Measurements from ENCODE around the gene NR1D1.

The NR1D1 gene

DNA sequence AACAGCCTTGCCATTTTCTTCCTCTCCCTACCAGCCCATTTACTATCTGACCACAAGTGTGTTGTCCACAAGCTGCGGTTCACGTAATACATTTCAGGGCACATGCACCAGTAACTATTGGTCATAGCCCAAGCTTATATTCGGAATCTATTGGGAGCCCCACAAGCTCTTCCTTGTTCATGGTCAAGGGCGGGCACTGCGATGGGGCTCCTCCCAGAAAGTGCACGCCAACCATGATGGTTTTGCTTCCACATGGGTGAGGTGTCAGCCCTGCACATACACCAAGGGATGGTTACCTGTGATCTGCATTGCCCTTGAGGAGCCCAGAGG, 25.6 kb downstream of the NR1D1 start:
- DNase-seq, result no peak

DNA sequence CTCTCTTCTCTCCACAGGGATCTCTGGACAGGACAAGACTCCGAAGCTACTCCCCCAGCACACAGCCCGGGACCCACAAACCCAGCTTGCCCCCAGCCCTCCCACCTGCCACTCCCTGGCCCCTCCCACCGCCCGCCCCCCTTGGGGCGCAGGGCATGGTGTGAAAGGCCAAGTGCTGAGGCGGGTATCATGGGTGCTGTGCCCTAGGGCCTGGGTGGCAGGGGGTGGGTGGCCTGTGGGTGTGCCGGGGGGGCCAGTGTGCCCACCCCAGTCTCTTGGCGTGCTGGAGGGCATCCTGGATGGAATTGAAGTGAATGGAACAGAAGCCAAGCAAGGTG, 26.2 kb downstream of the NR1D1 start:
- no peak for DNase-seq

DNA sequence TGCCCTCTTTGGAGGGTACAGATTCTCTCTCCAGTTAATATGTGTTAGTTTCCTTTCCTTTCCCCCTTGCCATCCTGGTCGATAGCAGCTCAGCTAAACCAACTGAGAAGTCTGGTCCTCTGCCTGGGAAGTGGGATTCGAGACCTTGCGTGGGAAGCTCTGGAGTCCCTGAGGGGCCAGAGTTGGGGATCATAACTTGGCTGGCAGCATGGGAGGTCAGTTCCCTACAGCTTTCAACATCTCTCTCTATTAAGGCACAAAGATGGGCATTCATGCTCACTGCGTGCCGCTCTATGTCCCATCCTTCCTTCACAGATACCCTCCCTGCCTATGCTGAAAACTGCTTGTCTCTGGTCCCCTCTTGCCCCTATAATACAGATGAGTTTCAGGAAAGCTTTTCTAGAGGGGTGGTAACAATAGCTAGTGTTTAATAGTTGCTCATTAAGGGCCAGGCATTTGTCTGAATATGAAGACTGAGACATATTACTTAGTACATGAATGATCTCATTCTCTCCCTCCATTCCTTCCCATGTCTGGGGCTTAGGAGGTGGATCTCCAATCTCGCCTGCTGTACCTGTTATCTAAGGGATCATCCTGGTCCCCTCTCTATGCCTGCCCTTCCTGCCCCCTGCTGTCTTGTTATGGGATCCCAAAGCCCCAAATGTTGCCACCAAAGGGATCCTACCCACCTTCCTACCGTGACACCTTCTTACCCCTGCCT, 26.8 kb downstream of the NR1D1 start:
- no peak for DNase-seq

DNA sequence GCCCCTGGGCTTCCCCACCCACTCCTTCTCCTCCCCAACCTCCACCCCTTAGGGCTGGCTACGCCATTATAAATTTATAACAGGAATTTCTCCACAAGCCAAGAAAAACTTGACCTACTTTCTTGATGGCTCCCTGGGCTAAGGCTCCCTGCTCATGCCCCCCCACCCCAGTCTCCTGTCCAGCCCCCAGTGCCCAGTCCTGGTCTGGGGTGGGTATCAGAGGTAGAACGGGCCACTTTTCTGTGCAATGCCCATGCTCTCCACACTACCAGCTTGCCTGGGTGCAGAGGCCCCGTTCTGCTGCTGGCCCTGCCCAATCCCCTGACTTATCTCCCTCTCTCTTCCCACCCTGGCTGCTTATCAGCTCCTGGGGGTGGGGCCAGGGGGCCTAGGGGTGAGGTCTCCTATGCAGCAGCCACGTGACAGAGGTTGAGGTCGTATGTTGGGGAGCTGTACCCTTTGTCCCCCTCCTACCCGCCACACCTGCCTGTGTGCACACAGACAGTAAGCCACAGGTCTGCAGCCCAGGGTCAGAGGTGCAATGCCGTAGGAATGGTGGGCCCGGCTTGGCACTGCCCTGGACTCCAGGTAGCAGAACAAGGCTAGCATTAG, 27.5 kb downstream of the NR1D1 start:
- DNase-seq, result peak in 1 of 2 experiments; percentile 5

DNA sequence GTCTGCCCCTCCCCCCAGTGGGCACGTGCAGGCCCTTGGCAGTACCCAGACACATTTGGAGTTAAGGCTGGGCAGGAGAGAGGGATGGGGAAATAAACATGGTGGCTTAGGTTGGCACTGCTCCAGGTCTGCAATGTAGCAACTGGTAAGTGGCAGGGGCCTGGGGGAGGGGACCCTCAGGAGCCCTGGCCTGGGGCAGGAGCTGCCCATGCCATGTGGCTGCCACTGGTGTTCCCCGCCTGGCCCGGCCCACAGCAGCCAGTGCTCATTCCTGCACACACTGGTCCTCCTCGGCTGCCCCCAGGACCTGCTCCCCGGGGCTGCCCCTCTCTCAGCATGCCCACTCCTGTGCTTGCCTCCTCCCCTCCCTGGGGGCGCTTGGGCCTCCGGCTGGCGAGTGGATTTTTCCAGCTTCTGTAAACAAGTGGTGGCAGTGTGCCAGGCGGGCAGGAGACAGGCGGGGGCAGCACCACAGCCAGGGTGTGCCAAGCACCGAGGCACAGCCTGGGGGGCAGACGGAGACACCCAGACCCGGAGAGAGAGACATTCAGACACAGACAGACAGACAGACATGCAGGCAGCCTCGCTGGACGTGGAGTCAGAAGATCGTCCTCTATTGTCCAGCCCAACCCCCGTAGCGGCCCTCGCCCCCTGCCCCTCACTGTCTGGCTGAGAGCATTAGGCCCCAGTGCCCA, 28.2 kb downstream of the NR1D1 start:
- peak; percentile 40 to 55 for DNase-seq

DNA sequence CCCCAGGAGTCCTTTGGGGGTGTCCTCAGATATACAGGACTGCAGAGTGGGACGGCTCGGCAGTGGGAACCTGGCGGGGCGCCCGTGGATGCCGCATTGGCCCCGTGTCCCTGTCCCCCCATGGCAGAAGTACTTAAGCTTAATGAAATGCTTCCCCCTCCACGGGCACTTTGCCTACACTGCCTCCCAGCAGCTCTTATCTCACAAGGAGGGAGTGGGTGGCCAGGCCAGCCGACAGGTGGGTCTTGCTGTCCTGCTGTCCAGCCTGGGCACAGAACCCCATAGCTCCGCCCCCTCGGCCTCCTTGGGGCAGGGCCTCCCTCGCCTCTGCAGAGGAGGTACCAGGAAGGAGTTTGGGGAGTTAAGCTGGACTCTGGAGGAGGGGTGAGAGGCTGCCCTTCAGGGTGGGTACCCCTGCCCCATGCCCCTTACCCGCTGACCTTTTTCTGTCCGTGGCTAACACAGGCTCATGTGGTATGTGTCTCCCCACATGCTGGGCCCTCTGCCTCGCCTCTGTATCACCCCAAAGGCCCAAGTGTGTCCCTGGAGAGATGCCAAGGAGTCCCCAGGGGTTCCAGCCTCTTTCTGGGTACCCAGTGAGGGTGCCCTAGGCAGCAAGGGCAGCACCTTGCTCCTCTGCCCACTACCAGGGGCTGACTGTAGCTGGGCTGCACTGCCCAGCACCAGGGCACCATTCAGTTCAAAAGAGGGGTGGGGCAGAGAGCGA, 28.9 kb downstream of the NR1D1 start:
- DNase-seq, result peak in 1 of 2 experiments; percentile 16

DNA sequence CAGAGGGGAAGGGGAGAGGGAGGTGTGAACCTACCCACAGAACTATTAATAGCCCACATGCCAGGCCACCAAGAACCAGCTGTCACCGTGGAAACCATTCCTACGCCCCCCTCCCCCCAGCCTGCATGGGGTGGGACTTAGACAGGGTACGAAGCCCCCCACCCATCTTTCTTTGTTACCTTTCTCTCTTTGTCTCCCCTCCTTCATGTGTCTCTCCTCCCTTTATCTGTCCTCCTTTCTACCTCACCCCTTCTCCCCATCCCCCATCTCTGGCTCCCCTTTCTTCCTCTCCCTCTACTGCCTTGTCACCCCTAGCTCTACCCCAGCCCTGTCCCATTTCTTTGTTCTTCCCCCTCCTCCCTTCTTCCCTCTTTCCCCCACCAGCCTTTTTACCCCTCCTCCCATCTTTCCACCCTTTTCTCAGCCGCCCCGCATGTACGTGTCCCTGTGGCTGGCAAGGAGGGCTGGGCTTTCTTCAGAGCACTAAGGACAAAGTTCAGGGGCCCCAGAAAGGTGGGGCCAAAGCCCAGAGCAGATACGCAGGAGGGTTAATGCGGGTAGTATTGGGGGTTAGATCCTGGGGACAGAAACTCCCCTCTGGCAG, 29.6 kb downstream of the NR1D1 start:
- DNase-seq, result no peak

DNA sequence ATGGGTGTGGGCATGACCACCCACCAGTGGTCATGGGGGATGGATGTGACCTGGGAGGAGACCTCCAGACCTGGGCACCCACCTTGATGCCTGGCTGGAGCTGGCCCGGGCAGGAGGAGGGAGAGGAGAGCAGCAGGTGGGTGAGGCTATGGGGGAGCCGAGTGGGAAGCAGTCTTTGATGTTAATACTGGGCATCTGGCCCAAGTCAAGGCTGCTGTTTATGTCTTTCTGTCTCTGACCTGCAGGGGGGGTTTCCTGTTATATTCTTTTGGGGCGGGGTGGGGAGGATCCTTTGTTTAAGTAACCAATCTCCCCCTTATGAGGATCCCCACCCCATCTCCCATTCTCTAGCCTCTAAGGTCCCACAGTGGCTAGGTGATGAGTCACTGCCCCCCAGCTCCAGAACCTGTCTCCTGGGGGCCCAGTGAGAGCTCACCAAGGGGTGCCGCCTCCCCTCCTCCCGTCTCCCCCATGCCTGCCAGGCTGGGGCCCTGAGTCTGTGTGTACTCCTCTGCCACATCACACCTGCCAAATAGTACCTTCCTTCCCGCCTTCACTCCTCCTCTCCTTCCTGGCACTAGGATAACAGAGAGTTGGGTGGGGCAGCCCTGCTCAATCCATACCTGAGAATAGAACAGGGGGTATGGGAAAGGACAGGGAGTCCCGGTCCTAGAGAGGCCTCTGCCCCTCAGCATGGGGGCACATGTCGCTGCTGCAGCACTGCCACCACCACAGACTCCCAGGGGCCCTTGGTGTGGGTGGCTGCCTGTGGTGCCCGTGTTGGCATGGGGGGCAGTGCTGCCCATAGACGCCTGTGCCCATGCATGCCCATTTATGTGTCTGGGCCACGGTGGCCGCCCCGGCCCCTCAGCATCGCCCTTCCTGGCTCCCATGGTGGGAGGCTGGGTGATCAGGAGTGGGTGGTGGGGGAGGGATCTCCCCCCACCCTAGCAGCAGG, 30.4 kb downstream of the NR1D1 start:
- DNase-seq, result peak in 1 of 2 experiments; percentile 50

DNA sequence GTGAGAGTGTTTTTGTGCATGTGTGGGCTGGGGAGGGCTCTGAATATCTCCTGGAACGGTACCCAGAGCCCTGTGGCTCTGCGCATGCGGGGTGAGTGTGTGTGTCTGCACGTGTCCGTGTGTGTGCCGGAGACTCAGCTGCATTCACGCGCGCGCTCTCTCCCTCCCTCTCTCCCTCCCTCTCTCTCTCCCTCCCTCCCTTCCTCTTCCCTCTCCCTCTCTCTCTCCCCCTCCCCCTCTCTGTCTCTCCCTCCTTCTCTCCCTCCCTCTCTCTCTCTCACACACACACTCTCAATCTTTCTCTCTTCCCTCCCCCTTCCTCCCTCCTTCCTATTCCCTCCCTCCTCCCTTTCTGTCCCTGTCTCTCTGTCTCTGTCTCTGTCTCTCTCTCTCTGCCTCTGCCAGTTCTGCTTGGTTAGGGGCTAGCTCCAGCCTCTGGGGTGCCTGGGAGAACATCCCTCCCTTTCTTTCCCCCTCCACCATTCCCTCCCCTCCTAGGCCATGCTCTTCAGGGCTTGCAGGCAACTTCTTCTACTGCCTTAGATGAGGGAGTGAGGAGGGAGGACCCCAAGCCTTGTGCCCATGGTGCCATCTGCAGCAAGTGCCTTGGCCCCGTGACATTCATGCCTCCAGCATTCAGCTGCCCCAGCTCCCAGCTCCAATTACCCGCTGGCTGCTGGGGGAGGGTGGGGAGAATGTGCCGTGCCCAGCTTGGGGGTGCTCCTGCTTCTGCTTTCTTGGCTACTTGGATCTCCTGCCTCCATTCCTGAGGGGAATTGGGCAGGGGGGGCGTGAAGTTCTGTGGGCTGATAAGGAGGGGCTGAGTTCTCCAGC, 31.3 kb downstream of the NR1D1 start:
- peak in 1 of 2 experiments; percentile 77 for DNase-seq

DNA sequence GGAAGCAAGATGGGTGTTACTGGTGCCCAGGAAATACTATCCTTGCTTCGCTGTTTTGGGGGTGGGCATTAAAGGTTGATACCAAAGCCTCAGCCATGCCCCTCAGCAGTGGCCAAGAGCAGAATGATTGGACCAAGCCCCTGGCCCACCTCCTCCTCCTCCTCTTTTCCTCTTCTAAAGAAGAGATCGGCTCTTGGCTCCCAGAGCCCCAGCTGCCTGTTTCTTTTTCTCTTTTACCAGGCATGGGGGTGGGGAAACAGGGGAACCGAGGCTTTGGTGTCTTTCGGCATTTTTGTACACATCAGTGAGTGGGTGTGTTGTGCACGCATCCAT, 31.8 kb downstream of the NR1D1 start:
- DNase-seq, result no peak

DNA sequence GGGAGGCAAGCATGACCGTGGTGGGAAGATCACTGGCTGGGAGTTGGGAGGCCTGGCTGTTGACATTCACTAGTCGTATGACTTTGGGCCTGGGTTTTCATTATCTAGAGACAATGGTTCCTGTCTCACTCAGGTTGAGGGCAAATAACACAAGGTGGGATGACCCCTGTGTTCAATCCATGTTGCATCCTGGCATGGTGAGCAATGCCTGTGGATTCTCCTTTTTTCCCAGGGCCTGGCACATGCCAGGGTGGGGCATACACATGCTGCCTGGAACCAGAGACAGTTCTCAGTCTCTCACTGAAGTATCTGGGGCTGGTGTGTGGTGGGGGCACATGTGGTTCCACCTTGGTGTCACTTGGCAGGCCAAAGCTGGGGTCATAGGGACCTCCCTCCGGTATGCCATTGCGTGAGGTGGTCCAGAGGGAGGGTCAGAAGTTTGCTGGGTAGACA, 32.2 kb downstream of the NR1D1 start:
- no peak for DNase-seq

DNA sequence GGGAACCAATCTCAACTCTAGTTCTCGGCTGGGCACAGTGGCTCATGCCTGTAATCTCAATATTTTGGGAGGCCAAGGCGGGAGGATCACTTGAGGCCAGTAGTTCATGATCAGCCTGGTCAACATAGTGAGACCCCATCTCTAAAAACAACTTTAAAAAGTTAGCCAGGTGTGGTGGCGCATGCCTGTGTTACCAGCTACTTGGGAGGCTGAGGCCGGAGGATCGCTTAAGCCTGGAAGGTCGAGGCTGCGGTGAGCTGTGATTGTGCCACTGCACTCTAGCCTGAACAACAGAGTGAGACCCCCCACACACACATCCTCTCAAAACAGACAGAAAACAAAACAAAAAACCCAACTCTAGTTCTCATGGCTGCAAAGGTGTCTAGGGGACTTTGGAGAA, 32.7 kb downstream of the NR1D1 start:
- DNase-seq, result no peak

DNA sequence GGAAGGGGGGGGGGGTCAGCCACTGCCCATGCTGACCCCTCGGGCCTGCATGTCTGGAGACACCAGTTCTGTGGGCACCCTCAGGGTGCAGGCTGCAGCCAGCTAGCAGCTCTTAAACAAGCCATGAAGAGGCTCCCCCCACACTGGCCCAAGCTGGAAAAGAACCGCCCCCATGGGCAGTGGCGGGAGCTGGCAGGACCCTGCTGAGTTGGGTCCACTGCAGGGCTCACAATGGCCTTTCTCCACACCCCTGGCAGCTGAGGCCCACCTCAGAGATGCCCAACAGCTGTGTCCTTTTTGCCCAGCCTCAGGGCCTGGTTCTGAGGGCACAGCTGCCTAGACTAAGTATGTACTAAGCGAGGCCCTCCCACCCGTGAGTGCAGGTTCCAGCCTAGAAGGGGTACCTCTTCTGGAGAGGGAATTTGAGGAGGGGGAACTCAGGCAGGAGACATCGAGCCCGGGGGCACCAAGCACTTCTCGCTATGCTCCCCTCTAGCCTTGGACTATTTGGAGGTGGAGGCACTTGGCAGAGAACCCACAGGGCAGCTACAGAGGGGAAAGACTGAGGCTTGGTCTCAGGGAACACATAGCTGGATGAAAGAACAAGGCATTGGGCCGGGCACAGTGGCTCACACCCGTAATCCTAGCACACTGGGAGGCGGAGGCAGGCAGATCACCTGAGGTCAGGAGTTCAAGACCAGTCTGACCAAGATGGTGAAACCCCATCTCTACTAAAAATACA, 34.4 kb downstream of the NR1D1 start:
- no peak for DNase-seq

DNA sequence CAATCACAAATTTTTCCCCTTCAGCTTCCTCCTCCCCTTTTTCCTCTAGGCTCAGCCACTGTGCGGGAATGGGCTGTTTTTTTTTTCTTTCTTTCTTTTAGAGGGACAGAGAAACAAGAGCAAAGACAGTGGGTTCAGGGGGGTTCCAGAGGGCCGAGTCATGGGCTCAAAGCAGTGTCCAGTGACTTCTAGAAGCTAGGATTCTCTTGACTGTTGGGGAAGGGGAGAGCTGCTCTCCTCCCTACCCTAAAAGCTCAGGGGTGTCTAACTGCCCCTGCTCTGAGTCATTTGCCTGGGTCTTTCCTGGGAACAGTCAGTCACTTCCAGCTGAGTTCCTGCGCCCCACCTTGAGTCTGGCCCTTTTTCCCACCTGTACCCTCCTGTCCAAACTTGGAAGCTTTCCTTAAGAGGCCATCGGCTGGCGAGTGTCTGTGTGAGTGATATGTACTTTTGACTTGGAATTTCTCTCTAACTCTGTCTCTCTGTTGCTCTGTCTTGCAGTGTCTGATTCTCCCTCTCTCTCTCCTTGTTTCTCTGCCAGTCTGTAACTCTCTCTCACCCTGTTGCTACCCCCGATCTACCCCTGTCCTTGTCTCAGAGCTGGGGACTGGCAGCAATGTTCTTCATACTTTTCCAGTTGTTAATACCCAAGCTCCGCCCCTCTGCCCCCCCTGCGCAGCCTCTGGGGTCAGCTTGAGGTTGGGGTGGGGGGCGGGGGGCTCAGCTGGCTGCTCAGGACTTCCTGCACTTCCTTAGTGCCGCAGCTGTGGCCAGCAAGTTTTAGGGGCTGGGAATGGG, 35.2 kb downstream of the NR1D1 start:
- DNase-seq, result peak in 1 of 2 experiments; percentile 26

DNA sequence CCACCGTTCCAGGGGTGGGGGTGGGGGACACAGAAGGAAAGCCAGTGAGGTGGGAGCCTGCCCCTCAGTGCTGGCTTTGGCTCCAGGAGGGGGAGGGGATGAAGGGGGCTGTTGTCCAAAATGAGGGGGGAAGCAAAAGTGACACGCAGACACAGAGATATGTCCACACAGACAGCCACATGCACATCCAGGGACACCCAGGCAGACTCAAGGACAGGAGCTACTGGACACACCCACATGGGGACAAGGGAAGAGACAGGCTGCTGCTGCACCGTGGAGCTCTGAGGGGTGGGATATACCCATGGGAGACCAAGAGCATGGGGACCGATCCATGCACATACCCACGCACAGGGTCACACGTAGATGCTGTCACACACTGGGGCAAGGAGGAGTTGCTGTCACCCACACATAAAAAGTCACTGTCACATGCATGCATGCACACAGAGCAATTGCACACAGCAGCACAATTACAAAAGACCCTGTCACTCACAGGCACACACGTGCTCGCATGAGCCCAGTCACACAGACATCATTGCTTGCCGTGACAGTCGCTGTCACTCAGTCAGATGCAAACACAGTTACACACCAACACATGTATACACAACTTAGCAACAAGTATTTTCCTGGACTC, 36.4 kb downstream of the NR1D1 start:
- DNase-seq, result peak in 1 of 2 experiments; percentile 19

DNA sequence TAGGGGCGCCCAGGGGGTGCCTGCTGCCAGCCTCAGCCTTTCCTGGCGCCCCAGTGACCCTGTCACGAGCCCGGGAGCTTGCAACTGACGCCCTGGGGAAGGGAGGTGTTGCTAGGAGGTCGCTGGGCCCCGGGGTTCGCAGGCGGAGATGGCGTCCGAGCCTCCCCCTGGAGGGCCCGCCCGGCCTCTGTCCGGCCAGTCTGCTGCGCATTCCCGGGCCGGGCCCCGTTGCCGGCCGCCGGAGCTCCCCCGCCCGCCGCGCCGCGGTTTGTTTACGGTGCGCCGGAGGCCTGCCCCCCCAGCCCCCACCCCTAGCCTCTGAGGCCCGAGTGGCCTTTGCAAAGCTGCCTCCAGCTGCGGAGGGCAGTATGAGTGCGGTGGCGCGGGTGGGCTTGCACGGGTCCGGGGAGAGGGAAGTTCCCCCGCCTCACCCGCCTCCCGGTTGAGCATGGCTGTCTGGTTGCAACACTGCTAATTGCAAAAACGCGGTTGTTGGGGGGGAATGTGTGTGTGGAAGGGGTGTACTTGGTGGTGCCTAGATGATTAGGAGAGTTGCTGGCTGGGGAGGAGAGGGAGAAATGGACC, 37.1 kb downstream of the NR1D1 start:
- DNase-seq, result peak in 1 of 2 experiments; percentile 68

DNA sequence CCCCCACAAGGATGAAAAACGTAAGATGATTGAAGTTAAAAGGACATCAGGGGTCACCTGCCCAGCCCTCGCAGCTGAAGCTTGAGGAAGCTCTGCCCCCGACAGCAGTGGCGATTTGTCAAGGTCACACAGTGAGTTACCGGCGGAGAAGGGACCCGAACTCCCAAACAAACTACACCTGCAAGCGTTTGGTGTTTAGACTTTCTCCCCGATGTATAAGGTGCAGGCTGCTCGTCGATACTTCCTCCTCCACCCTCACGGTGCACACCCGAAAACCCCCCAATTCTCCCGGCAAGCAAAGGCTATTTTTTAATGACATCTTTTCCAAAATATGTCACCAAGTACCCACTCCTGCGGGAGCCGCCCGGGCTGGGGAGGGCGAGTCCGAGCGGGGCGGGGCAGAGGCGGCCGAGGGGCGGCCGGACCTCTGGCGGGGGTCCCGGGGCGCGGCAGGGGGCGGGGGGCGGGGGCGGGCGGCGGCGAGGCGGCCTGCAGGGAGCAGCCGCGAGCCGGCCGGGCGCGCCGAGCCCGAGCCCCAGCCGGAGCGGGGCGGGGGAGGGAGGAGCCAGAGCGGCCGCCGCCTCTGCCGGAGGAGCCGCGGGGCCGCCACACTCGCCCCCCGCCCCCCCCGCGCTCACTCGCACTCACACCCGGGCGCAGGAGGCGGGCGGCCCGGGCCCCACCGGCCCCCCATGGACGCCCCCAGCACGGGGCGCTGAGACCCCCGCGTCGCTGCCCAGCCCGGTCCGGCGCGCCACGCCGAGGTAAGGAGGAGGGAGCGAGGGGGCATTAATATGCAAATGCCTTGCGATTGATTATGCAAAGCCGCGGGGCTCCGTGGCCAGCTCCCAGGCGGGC, 37.8 kb downstream of the NR1D1 start, which contains the start of gene THRA:
THRA (plus strand) TSS at position 637 of the 858 bp plus-strand sequence. CDS start 11,524 bp downstream, outside the sequence.
- peak in 1 of 2 experiments; percentile 85 for DNase-seq
